ENCODE results near the gene FOXK2.

The FOXK2 gene

GRCh38 chr17:82615084-82616020 is 95.8 kb downstream of the FOXK2 start:
- intact Hi-C loops (cut with micrococcal nuclease) = no loop called here
- Mint-ChIP-seq H3K36me3 (ENCODE audit: low read depth) (peaks cover 99% of the 10 kb centered on the region), H3K27me3 (no peaks in the 10 kb centered on the region), H3K27ac (no peak overlapping the region), H3K4me3 (no peak overlapping the region), H3K9me3 (no peaks in the 10 kb centered on the region), H3K4me1 (ENCODE audit: low read depth) (no peaks in the 10 kb centered on the region)

GRCh38 chr17:82616021-82616711 is 96.6 kb downstream of the FOXK2 start:
- intact Hi-C loops (cut with micrococcal nuclease) = no loop called here
- H3K4me1 Mint-ChIP-seq (ENCODE audit: low read depth) = no peaks in the 10 kb centered on the region
- no peak overlapping the region for H3K4me3 Mint-ChIP-seq
- H3K27me3 Mint-ChIP-seq = no peaks in the 10 kb centered on the region
- H3K27ac Mint-ChIP-seq = no peak overlapping the region
- peaks cover 99% of the 10 kb centered on the region for H3K36me3 Mint-ChIP-seq (ENCODE audit: low read depth)
- H3K9me3 Mint-ChIP-seq = no peaks in the 10 kb centered on the region

- no peaks in the 10 kb centered on the region for H3K27me3 Mint-ChIP-seq
- H3K4me3 Mint-ChIP-seq = no peak overlapping the region
- no peaks in the 10 kb centered on the region for H3K9me3 Mint-ChIP-seq
- peaks cover 7% of the 10 kb centered on the region for H3K4me1 Mint-ChIP-seq (ENCODE audit: low read depth)
- H3K36me3 Mint-ChIP-seq (ENCODE audit: low read depth) = peaks cover 98% of the 10 kb centered on the region
- intact Hi-C loops (cut with micrococcal nuclease) = no loop called here
- H3K27ac Mint-ChIP-seq = no peak overlapping the region
Measured at GRCh38 chr17:82619211-82619610, 99.7 kb downstream of the FOXK2 start.

DNA sequence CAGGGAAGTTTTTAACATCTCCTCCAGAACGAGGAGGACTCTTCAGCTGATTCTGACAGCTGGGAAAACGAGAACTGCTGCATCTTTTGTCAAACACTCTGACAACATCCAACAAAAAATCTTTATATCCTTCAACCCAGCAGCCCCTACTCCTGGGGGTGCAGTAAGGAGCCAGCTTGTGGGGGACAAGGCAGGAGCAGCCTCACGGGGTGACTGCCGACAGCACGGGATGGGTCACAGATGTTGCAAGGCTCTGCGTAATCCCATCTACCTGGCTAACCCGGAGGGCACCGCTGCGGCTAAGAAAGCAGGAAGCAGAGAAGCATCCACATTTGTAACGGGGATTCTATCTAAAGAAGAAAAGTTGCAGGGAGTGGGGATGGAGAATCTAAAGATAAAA is 100.1 kb downstream of the FOXK2 start:
- H3K4me3 Mint-ChIP-seq = no peak overlapping the region
- intact Hi-C loops (cut with micrococcal nuclease) = no loop called here
- peaks cover 98% of the 10 kb centered on the region for H3K36me3 Mint-ChIP-seq (ENCODE audit: low read depth)
- H3K4me1 Mint-ChIP-seq (ENCODE audit: low read depth) = peaks cover 12% of the 10 kb centered on the region
- no peaks in the 10 kb centered on the region for H3K27me3 Mint-ChIP-seq
- no peaks in the 10 kb centered on the region for H3K9me3 Mint-ChIP-seq
- H3K27ac Mint-ChIP-seq = no peak overlapping the region

DNA sequence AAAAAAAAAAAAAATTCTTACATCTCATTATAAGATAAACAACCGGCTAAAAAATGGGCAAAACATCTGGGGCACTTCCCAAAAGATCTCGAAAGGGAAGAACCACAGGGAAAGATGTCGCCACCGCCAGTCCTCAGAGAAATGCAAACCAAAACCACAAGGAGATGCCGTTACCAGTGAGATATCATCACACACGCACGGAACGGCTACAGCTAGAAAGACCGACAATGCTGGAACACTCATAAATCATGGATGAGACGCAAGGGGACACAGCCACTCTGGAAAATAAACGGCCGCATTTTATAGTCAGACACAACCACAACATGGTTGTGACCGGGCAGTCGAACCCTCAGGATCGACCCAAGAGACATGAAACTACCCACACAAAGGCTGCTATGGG is 104.2 kb downstream of the FOXK2 start:
- Mint-ChIP-seq H3K27ac (peak overlapping the region; percentile 73), H3K27me3 (no peaks in the 10 kb centered on the region), H3K4me1 (ENCODE audit: low read depth) (peaks cover 30% of the 10 kb centered on the region), H3K9me3 (no peaks in the 10 kb centered on the region), H3K4me3 (peak overlapping the region; percentile 60), H3K36me3 (ENCODE audit: low read depth) (peaks cover 98% of the 10 kb centered on the region)
- intact Hi-C loops (cut with micrococcal nuclease) = no loop called here

GRCh38 chr17:82627405-82627804 is 107.9 kb downstream of the FOXK2 start:
- peaks cover 95% of the 10 kb centered on the region for H3K36me3 Mint-ChIP-seq (ENCODE audit: low read depth)
- peaks cover 44% of the 10 kb centered on the region for H3K4me1 Mint-ChIP-seq (ENCODE audit: low read depth)
- H3K27me3 Mint-ChIP-seq = no peaks in the 10 kb centered on the region
- peak overlapping the region; percentile 44 for H3K27ac Mint-ChIP-seq
- H3K4me3 Mint-ChIP-seq = no peak overlapping the region
- H3K9me3 Mint-ChIP-seq = no peaks in the 10 kb centered on the region
- intact Hi-C loops (cut with micrococcal nuclease) = no loop called here

DNA sequence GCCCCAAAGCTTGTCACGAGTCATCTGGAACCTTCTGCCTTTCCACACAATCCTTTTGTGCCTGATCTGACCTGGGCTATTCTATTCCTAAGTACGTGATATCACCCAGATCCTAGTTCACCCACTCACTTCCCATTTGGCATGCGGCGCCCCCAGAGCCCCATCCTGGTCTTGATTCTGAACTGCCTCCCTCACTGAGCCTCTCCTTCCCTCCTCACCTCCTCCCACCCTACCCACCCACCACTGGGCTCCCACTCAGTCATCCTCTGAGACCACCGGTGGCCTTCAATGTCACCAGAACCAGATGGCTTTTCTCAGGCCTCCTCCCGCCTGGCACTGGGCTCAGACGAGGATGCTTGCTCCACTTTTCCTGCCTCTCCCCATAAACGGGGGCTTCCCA is 110.2 kb downstream of the FOXK2 start:
- Mint-ChIP-seq H3K27me3 (no peaks in the 10 kb centered on the region), H3K4me3 (no peak overlapping the region), H3K27ac (peak overlapping the region; percentile 47), H3K4me1 (ENCODE audit: low read depth) (peaks cover 32% of the 10 kb centered on the region), H3K36me3 (ENCODE audit: low read depth) (peaks cover 97% of the 10 kb centered on the region), H3K9me3 (no peaks in the 10 kb centered on the region)
- intact Hi-C loops (cut with micrococcal nuclease) = no loop called here

- Mint-ChIP-seq H3K36me3 (ENCODE audit: low read depth) (peaks cover 95% of the 10 kb centered on the region), H3K9me3 (no peaks in the 10 kb centered on the region), H3K4me1 (ENCODE audit: low read depth) (peaks cover 31% of the 10 kb centered on the region), H3K4me3 (no peak overlapping the region), H3K27ac (no peak overlapping the region), H3K27me3 (no peaks in the 10 kb centered on the region)
- intact Hi-C loops (cut with micrococcal nuclease) = no loop called here
Measured at GRCh38 chr17:82630212-82630611, 110.7 kb downstream of the FOXK2 start.

DNA sequence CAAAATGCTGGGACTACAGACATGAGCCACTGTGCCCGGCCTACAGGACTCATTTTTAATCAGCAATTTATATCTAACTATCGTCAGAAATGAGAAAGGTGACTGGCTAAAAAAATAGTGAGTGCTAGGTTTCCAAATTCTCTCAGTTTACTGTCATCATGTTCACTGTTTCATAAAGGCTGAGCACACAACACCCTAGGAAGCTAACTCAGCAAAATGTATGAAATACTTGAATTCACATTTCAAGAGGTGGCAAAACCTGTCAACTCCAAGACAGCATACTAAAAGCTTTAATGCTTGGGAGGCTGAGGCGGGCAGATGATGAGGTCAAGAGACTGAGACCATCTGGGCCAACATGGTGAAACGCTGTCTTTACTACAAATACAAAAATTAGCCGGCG is 112.0 kb downstream of the FOXK2 start:
- Mint-ChIP-seq H3K4me3 (no peak overlapping the region), H3K27me3 (no peaks in the 10 kb centered on the region), H3K9me3 (no peaks in the 10 kb centered on the region), H3K4me1 (ENCODE audit: low read depth) (peaks cover 33% of the 10 kb centered on the region), H3K27ac (no peak overlapping the region), H3K36me3 (ENCODE audit: low read depth) (peaks cover 94% of the 10 kb centered on the region)
- intact Hi-C loops (cut with micrococcal nuclease) = no loop called here

- Mint-ChIP-seq H3K27me3 (no peaks in the 10 kb centered on the region), H3K4me3 (no peak overlapping the region), H3K36me3 (ENCODE audit: low read depth) (peaks cover 94% of the 10 kb centered on the region), H3K4me1 (ENCODE audit: low read depth) (peaks cover 35% of the 10 kb centered on the region), H3K27ac (no peak overlapping the region), H3K9me3 (peaks cover 9% of the 10 kb centered on the region)
- intact Hi-C loops (cut with micrococcal nuclease) = no loop called here
Measured at GRCh38 chr17:82632451-82632850, 112.9 kb downstream of the FOXK2 start.

DNA sequence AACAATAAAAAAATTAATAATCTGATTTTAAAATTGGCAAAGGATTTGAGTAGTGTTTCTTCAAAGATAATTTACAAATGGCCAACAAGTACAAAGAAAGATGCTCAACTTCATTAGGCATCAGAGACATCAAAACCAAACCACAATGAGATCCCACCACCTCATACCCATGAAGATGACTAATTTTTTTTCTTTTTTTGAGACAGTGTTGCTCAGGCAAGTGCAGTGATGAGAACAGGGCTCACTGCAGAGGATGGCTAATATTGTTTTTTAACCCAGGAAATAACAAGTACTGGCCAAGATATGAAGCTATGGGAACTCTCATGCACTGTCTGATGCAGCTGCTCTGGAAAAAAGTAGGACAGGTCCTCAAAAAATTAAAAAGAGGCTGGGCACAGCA is 113.8 kb downstream of the FOXK2 start:
- peaks cover 11% of the 10 kb centered on the region for H3K9me3 Mint-ChIP-seq
- H3K27me3 Mint-ChIP-seq = no peaks in the 10 kb centered on the region
- intact Hi-C loops (cut with micrococcal nuclease) = no loop called here
- H3K36me3 Mint-ChIP-seq (ENCODE audit: low read depth) = peaks cover 94% of the 10 kb centered on the region
- no peak overlapping the region for H3K4me3 Mint-ChIP-seq
- no peak overlapping the region for H3K27ac Mint-ChIP-seq
- peaks cover 29% of the 10 kb centered on the region for H3K4me1 Mint-ChIP-seq (ENCODE audit: low read depth)

DNA sequence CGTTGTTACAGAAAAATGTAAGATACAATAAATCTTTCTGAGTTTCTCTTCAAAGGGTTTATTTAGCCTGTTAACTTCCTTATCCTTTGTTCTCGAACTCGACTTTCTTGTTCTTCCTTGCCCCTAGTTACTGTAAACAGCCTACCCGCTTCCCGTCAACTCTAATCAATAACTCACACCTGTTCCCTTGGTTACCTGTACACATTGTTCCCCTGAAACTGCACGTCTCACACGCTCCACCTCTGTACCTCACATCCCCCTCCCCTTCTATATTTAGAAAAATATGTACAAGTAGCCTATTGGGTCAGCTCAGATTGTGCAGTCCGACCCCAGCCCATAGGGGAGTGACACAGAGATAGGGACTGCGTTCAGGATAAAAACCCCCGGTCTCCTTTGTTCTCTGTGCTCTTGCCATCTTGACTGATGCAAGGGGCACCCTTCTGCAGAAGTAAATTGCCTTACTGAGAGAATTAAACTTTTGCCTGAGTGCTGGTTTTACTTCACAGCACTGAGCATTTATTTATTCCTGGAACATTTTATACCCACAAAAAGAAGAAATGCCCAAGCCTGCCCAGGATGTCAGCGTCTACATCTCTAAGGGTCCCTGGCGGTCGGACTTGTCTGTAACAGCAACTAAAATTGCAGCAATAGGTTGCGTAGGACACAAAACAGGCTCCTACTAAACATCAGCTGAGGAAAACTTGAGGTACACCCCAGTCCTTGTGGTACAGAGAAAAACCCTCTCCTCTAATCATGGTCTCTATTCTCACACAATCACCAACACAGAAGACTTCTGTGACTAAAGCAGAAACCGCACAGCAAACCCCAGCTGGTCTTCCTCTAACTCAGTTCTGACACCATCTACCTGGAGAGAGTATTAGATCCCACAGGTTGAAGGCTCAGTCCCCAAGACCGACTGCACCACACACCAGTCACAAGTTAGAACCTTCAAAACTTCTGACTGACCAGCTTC is 117.4 kb downstream of the FOXK2 start:
- intact Hi-C loops (cut with micrococcal nuclease) = no loop called here
- H3K36me3 Mint-ChIP-seq (ENCODE audit: low read depth) = peaks cover 94% of the 10 kb centered on the region
- H3K27me3 Mint-ChIP-seq = no peaks in the 10 kb centered on the region
- H3K4me3 Mint-ChIP-seq = no peak overlapping the region
- peaks cover 11% of the 10 kb centered on the region for H3K9me3 Mint-ChIP-seq
- peaks cover 22% of the 10 kb centered on the region for H3K4me1 Mint-ChIP-seq (ENCODE audit: low read depth)
- H3K27ac Mint-ChIP-seq = no peak overlapping the region

GRCh38 chr17:82638183-82638773 is 118.7 kb downstream of the FOXK2 start:
- H3K4me3 Mint-ChIP-seq = no peak overlapping the region

More at GRCh38 chr17:82638183-82638773, 118.7 kb downstream of the FOXK2 start:
- Mint-ChIP-seq H3K27me3 (no peaks in the 10 kb centered on the region), H3K4me1 (ENCODE audit: low read depth) (peaks cover 22% of the 10 kb centered on the region), H3K27ac (no peak overlapping the region), H3K9me3 (peaks cover 11% of the 10 kb centered on the region), H3K36me3 (ENCODE audit: low read depth) (peaks cover 94% of the 10 kb centered on the region)
- intact Hi-C loops (cut with micrococcal nuclease) = no loop called here

Measured in dendritic cell treated with granulocyte-macrophage colony-stimulating factor and Interleukin-4, amounts not matched to agents 40 ng/mL and 50 ng/mL, for 4 days (primary cell).